GM20000 (cell line): Measurements from ENCODE around the gene HPS5.
"Not testable (repeated sequence)": the region's sequence is repeated elsewhere in the genome, so short reads cannot be mapped to it uniquely, and the experiment has no call there.

Experiments
- DNase-seq: peaks from one replicate; pipeline ENCODE4 v3.0.0; 2012; ENCODE audit warnings: low spot score
- CTCF ChIP-seq: IDR thresholded peaks from 2 replicates; pipeline ENCODE4 v1.5.1; 2012; ENCODE audit warnings: mild to moderate bottlenecking, control low read depth; ENCODE audit errors: extremely low read depth, missing control alignments

The HPS5 gene

DNA sequence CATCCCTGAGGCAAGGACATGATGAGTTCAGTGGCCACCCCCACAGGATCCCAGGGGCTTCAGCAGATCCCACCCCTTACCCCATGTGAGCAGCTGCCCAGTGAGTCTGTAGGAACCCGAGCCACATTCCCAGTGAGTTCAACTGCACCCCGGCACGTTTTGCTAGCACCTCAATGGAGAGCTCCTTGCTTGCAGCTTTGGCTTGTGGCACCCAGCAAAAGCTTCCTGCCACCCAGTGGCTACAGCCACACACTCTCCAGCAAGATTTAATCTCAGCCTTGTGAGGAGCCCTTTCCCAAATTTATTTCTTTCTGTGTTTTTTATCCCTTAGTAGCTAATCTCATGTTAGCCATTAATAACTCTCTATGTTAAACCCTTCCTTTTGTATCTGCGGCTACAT lies 51.8 kb downstream of the HPS5 start:
- TF ChIP-seq CTCF, result no peak
- no peak for DNase-seq

- DNase-seq, result not testable (repeated sequence)
Observed at GRCh38 chr11:18269252-18269651, 52.7 kb downstream of the HPS5 start.

- DNase-seq, result not testable (repeated sequence)
Observed at GRCh38 chr11:18267335-18268133, 54.4 kb downstream of the HPS5 start.

GRCh38 chr11:18265949-18266348 lies 56.0 kb downstream of the HPS5 start, which contains the start of gene SAA1:
Gene SAA1 (plus strand): TSS chr11:18266264. CDS start chr11:18266888, 624 bp downstream.
- no peak for DNase-seq
- no peak for TF ChIP-seq CTCF

GRCh38 chr11:18264677-18265555 lies 57.0 kb downstream of the HPS5 start:
- TF ChIP-seq CTCF, result no peak

GRCh38 chr11:18264035-18264434 lies 57.9 kb downstream of the HPS5 start:
- TF ChIP-seq CTCF, result no peak
- no peak for DNase-seq

More at GRCh38 chr11:18264677-18265555, 57.0 kb downstream of the HPS5 start:
- DNase-seq, result no peak

GRCh38 chr11:18262681-18263350 lies 59.1 kb downstream of the HPS5 start:
- not testable (repeated sequence) for DNase-seq

DNA sequence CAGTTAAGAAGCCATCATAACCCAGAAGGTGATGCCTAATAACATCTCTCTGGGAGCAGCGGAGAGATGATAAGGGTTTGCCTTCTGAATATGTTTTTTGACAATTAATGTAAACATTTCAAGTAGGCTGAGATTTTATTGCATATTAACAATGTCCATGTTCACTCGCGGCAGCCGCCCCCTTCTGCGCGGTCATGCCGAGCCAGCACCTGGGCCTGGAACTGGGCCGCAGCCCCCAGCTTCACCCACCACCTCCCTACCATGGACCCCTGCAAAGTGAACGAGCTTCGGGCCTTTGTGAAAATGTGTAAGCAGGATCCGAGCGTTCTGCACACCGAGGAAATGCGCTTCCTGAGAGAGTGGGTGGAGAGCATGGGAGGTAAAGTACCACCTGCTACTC lies 60.2 kb downstream of the HPS5 start:
- no peak for TF ChIP-seq CTCF
- no peak for DNase-seq
